SU-DHL-6 (cell line): Measurements from ENCODE around the gene ANKS1B.

Experiments used
- H2AFZ ChIP-seq: fragments of 200-600 bp; sonication (generic); 2 replicates; pipeline ENCODE4 v1.6.1; 2014; ENCODE audit warnings: low read depth, mild to moderate bottlenecking, moderate library complexity, mixed read lengths, antibody characterized with exemption, low read length; ENCODE audit not compliant: severe bottlenecking
- H3F3A ChIP-seq: fragments of 200-600 bp; shearing (Covaris generic); 2 replicates; pipeline ENCODE4 v1.6.0; 2016; ENCODE audit warnings: antibody characterized with exemption, mild to moderate bottlenecking; ENCODE audit not compliant: insufficient read depth
- H3K27ac ChIP-seq: fragments of 200-600 bp; sonication (generic); 2 replicates; pipeline ENCODE4 v1.5.1; 2016; ENCODE audit warnings: low read depth, mild to moderate bottlenecking, low read length, moderate library complexity, mixed read lengths
- H3K27me3 ChIP-seq: fragments of 200-600 bp; sonication (generic), shearing (Covaris generic); 2 replicates; pipeline ENCODE4 v1.6.0; 2014; ENCODE audit warnings: mild to moderate bottlenecking, low read length
- H3K36me3 ChIP-seq: fragments of 200-600 bp; sonication (generic); 2 replicates; pipeline ENCODE4 v1.6.1; 2014; ENCODE audit warnings: mild to moderate bottlenecking, low read length, mixed read lengths
- H3K4me2 ChIP-seq: fragments of 300-600, 200-600 bp; shearing (Covaris generic), sonication (generic); 2 replicates; pipeline ENCODE4 v1.6.0; 2014; ENCODE audit warnings: low read length, low read depth, mild to moderate bottlenecking; ENCODE audit not compliant: poor library complexity, severe bottlenecking
- H3K4me3 ChIP-seq: fragments of 200-600 bp; sonication (generic); 2 replicates; pipeline ENCODE4 v1.5.1; 2014; ENCODE audit warnings: antibody characterized with exemption, low read length, mild to moderate bottlenecking, mixed read lengths; ENCODE audit not compliant: insufficient read depth, poor library complexity, severe bottlenecking
- H3K79me2 ChIP-seq: fragments of 200-600 bp; sonication (generic); 2 replicates; pipeline ENCODE4 v1.6.1; 2014; ENCODE audit warnings: mild to moderate bottlenecking, low read length, moderate library complexity; ENCODE audit not compliant: insufficient read depth
- H3K9ac ChIP-seq: fragments of 200-600 bp; sonication (generic); 2 replicates; pipeline ENCODE4 v1.7.0; 2014; ENCODE audit warnings: mild to moderate bottlenecking, low read length
- H3K9me2 ChIP-seq: fragments of 200-600 bp; sonication (generic); replicated peaks from 2 replicates; pipeline ENCODE4 v1.6.1; 2014; ENCODE audit warnings: low read length; ENCODE audit not compliant: insufficient read depth
- H3K9me3 ChIP-seq: fragments of 200-600 bp; sonication (generic); 2 replicates; pipeline ENCODE4 v1.6.1; 2014; ENCODE audit warnings: low read length, mixed read lengths; ENCODE audit not compliant: insufficient read depth
- H4K20me1 ChIP-seq: fragments of 200-600 bp; sonication (generic); 2 replicates; pipeline ENCODE4 v1.6.1; 2014; ENCODE audit warnings: low read depth, mild to moderate bottlenecking, antibody characterized with exemption, low read length, moderate library complexity, mixed read lengths
- CTCF ChIP-seq: fragments of 200-600 bp; sonication (generic); IDR thresholded peaks from one replicate; pipeline ENCODE4 v1.5.1; 2017; ENCODE audit warnings: antibody characterized with exemption, mild to moderate bottlenecking, low read length, moderate library complexity; ENCODE audit not compliant: insufficient read depth, poor library complexity, severe bottlenecking
- EZH2phosphoT487 ChIP-seq: fragments of 200-600 bp; sonication (generic), shearing (Covaris generic); conservative IDR thresholded peaks from 2 replicates; pipeline ENCODE4 v1.6.1; 2018; ENCODE audit warnings: mild to moderate bottlenecking, antibody characterized with exemption, low read length, moderate library complexity, mixed read lengths

The ANKS1B gene

DNA sequence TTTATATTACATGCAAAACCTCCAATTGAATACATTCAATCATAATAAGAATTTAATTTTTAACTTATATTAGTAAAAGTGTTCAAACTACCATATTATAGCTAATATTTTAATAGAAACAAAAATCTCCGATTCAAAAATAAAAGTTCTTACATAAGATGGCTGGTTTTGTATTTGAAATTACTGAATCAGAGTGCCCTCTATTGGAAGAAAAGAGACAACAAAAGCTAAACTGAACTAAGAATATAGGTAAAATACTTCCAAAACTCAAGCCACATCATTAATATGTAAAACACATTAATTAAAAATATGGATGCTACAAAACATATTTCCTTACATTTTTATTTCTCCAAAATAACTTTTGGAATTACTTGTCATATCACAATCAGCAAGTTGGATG lies 216.9 kb downstream of the ANKS1B start:
- Histone ChIP-seq H3K9me3 (no peaks in the 10 kb centered on the region), H3F3A (no peaks in the 10 kb centered on the region), H3K4me3 (no peak overlapping the region), H3K36me3 (no peaks in the 10 kb centered on the region), H4K20me1 (no peaks in the 10 kb centered on the region), H3K79me2 (no peaks in the 10 kb centered on the region), H3K27me3 (no peaks in the 10 kb centered on the region), H3K9ac (no peak overlapping the region), H3K9me2 (no peaks in the 10 kb centered on the region), H3K4me2 (peak overlapping the region; percentile 19), H2AFZ (no peak overlapping the region), H3K27ac (no peak overlapping the region)
- no peak for TF ChIP-seq EZH2phosphoT487
- TF ChIP-seq CTCF, result peak; percentile 63

DNA sequence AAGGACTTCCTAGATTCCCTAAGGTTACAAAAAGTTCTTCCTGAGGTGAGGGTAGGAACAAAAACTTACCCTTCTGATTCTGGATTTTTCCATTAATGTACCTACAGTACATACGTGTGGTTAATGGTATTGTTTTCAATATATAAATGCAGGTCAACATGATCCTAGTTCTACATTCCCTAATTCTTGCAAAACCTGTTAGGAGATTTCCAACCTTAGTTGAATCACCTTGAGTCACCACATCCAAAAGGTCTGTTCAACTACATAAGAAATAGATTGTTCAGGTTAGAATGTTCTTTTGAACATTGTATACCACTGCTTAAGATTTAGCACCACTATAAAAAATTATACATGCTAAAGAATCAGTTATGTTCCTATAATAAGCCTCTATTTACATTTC lies 218.3 kb downstream of the ANKS1B start:
- Histone ChIP-seq H3K27me3 (no peaks in the 10 kb centered on the region), H3K9ac (no peak overlapping the region), H2AFZ (no peak overlapping the region), H3F3A (no peaks in the 10 kb centered on the region), H3K4me3 (no peak overlapping the region), H3K36me3 (no peaks in the 10 kb centered on the region), H3K9me2 (no peaks in the 10 kb centered on the region), H3K4me2 (no peak overlapping the region), H4K20me1 (no peaks in the 10 kb centered on the region), H3K79me2 (no peaks in the 10 kb centered on the region), H3K27ac (no peak overlapping the region), H3K9me3 (no peaks in the 10 kb centered on the region)
- TF ChIP-seq EZH2phosphoT487 (no peak), CTCF (no peak)

DNA sequence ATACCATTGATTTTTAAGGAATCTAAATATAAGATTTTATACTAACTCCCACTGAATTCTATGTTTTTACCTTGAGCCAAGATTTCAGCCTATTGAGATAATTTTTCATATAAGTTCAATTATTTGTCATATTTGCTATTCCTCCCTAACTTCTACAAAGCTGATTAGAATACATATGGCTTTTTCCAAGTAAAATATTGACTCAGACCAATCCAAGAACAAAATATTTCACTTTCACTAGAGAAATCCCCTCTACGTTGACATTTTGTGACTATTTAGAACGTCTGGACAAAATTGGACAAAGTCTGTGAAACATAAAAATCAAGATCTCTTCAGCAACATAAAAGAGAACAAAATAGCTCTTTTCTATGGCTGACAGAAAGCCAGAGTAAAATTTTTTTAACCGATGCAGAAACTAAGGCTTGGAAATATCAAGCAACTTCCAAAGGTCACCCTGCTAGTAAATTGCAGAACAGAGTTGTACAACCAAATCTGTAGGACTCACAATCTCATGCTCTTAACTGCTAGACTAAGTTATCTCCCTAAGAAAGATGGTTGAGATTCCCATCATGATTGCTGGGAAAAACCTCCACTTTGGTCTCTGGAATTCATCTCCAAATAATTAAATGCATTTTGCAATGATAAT lies 219.1 kb downstream of the ANKS1B start:
- no peaks in the 10 kb centered on the region for H3F3A ChIP-seq
- H3K27ac ChIP-seq, result no peak overlapping the region
- no peak overlapping the region for H3K4me2 ChIP-seq
- no peaks in the 10 kb centered on the region for H3K36me3 ChIP-seq
- TF ChIP-seq CTCF (no peak), EZH2phosphoT487 (no peak)
- no peaks in the 10 kb centered on the region for H4K20me1 ChIP-seq
- no peaks in the 10 kb centered on the region for H3K9me3 ChIP-seq
- no peaks in the 10 kb centered on the region for H3K27me3 ChIP-seq
- H3K9ac ChIP-seq, result no peak overlapping the region
- no peak overlapping the region for H3K4me3 ChIP-seq
- no peak overlapping the region for H2AFZ ChIP-seq
- no peaks in the 10 kb centered on the region for H3K79me2 ChIP-seq
- H3K9me2 ChIP-seq, result no peaks in the 10 kb centered on the region
